CD4-positive, alpha-beta T cell (primary cell): ENCODE results near the gene TMEM272. TPM values are rescaled to one million over a fixed set of nuclear protein-coding genes. Genes with fewer than 3 reads are reported as not detected.

ENCODE experiments used
- ATAC-seq: fragments of 200-7000 bp; cut with Tn5 transposase; one replicate; pipeline ENCODE4 v1.10.0; 2022; ENCODE audit warnings: mild to moderate bottlenecking; ENCODE audit not compliant: poor library complexity
- CTCF ChIA-PET: fragments of 350-600 bp; sonication (Branson Sonifier 250); formaldehyde crosslinking; loops from one replicate; lab custom pipeline; 2021; ENCODE audit warnings: antibody characterized with exemption, inconsistent platforms; lab: Charles Lee
- POLR2A ChIA-PET: fragments of 350-600 bp; sonication (Branson Sonifier 250); formaldehyde crosslinking; loops from one replicate; lab custom pipeline; 2021; ENCODE audit warnings: antibody characterized with exemption, inconsistent platforms; lab: Charles Lee
- DNase-seq, 14 experiments: peaks; one replicate each; pipeline ENCODE4 v3.0.0-alpha.2; 2013 to 2020; ENCODE audit warnings: mixed read lengths in 2 of 14
- H3K27ac ChIP-seq, 2 donors: one replicate each; pipeline versions ENCODE4 v1.5.1 to v1.7.0; 2013; ENCODE audit warnings: low read length in 2 of 2, low read depth in 1 of 2, mild to moderate bottlenecking in 1 of 2
- H3K27me3 ChIP-seq, 2 experiments: 1 replicate in 1 of 2; 2 replicates in 1 of 2; pipeline versions ENCODE4 v1.6.1 to v1.7.0; 2013; ENCODE audit warnings: low read length in 2 of 2, control low read depth in 1 of 2, mild to moderate bottlenecking in 1 of 2, moderate library complexity in 1 of 2; ENCODE audit not compliant: insufficient read depth in 2 of 2, control insufficient read depth in 1 of 2
- H3K36me3 ChIP-seq: one replicate; pipeline ENCODE4 v1.6.1; 2013; ENCODE audit warnings: low read length, control low read depth; ENCODE audit not compliant: insufficient read depth
- H3K4me1 ChIP-seq: one replicate; pipeline ENCODE4 v1.6.1; 2013; ENCODE audit warnings: low read length, control low read depth; ENCODE audit not compliant: insufficient read depth
- H3K4me3 ChIP-seq: one replicate; pipeline ENCODE4 v1.5.1; 2013; ENCODE audit warnings: mild to moderate bottlenecking, low read length, moderate library complexity
- H3K9me3 ChIP-seq, 2 experiments: 1 replicate in 1 of 2; 2 replicates in 1 of 2; pipeline versions ENCODE4 v1.6.1 to v1.7.0; 2013; ENCODE audit warnings: low read length in 2 of 2, mild to moderate bottlenecking in 2 of 2, control low read depth in 1 of 2, moderate library complexity in 1 of 2; ENCODE audit not compliant: control insufficient read depth in 1 of 2, insufficient read depth in 1 of 2
- H3K27ac Mint-ChIP-seq: one replicate; pipeline ENCODE4 v1.8.0; 2020; ENCODE audit warnings: mixed read lengths
- H3K27me3 Mint-ChIP-seq: one replicate; pipeline ENCODE4 v1.8.0; 2021; ENCODE audit warnings: mixed read lengths
- H3K36me3 Mint-ChIP-seq: one replicate; pipeline ENCODE4 v1.8.0; 2021; ENCODE audit warnings: low read depth, mixed read lengths
- H3K4me1 Mint-ChIP-seq: one replicate; pipeline ENCODE4 v1.8.0; 2021; ENCODE audit warnings: low read depth, mixed read lengths
- H3K4me3 Mint-ChIP-seq: one replicate; pipeline ENCODE4 v1.8.0; 2020; ENCODE audit warnings: mild to moderate bottlenecking, mixed read lengths
- H3K9me3 Mint-ChIP-seq: one replicate; pipeline ENCODE4 v1.8.0; 2020; ENCODE audit warnings: mixed read lengths
- intact Hi-C, 2 experiments: fragments of 100-400 bp; cut with DNase I in 1 of 2; cut with micrococcal nuclease in 1 of 2; formaldehyde crosslinking; loops; one replicate each; pipeline versions ENCODE4 v1.15.1 to v1.9.0; 2023 to 2025; cut with DNase I, micrococcal nuclease
- total RNA-seq, 174 experiments: library from RNA in 2 of 174; stranded (reverse) in 2 of 174; gene quantifications; one replicate each; pipeline ENCODE4 v1.2.3 and lab custom pipeline; 2021 to 2026
- TF ChIP-seq, protein P1 (sequence below): fragments of 200-600 bp; IDR thresholded peaks from one replicate; pipeline ENCODE4 v1.8.0; 2022; ENCODE audit warnings: antibody characterized with exemption, mild to moderate bottlenecking

The TMEM272 gene
- total RNA-seq, 2 experiments from 2014 or later: 2.7 to 2.8 TPM

DNA sequence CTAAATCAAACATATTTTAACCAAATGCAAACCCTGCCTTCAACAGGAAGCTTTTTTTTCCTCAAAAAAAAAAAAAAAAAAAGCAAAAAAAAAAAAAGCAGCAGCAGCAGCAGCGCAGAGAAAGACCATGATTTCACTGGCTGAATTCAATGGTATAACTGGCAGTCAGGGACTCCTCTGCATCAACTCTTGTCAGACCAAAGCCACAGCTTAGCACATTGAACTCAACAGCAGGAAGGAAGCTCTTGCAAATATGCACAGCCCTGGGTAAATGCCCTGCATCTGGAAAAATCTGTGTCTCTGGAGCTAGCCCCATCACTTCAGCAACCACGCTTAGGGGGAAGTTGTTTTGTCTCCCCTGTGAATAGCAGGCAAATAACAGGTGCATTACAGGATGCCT, 23.4 kb downstream of the TMEM272 start:
- Histone ChIP-seq H3K4me3 (peak overlapping the region; percentile 54), H3K4me1 (peaks cover 87% of the 10 kb centered on the region), H3K27me3 (no peaks in the 10 kb centered on the region), H3K9me3 (no peaks in the 10 kb centered on the region), H3K36me3 (peaks cover 9% of the 10 kb centered on the region), H3K27ac (peak overlapping the region; percentile 76 to 79)
- ATAC-seq: peak; percentile 55
- no peaks in the 10 kb centered on the region for H3K27me3 Mint-ChIP-seq
- no peaks in the 10 kb centered on the region for H3K9me3 Mint-ChIP-seq
- CTCF ChIA-PET: interaction anchor here (0.8 to 3.5 kb wide), 3 partner anchors 11 to 24 kb away, joined by 5 to 15 read pairs (median 12); partner anchors contain the start of gene TMEM272
- DNase-seq: peak in 6 of 14 experiments; percentile 26 to 76 (median 61)
- H3K4me1 Mint-ChIP-seq: peaks cover 86% of the 10 kb centered on the region
- POLR2A ChIA-PET: interaction anchor here (1.0 to 10.0 kb wide), 12 partner anchors 8 to 831 kb away, joined by 3 to 153 read pairs (median 11); partner anchors contain the start of genes DHRS12, INTS6, SUGT1 and TMEM272
- peaks cover 71% of the 10 kb centered on the region for H3K36me3 Mint-ChIP-seq
- peak overlapping the region; percentile 89 for H3K27ac Mint-ChIP-seq
- TF ChIP-seq, protein P1, sequence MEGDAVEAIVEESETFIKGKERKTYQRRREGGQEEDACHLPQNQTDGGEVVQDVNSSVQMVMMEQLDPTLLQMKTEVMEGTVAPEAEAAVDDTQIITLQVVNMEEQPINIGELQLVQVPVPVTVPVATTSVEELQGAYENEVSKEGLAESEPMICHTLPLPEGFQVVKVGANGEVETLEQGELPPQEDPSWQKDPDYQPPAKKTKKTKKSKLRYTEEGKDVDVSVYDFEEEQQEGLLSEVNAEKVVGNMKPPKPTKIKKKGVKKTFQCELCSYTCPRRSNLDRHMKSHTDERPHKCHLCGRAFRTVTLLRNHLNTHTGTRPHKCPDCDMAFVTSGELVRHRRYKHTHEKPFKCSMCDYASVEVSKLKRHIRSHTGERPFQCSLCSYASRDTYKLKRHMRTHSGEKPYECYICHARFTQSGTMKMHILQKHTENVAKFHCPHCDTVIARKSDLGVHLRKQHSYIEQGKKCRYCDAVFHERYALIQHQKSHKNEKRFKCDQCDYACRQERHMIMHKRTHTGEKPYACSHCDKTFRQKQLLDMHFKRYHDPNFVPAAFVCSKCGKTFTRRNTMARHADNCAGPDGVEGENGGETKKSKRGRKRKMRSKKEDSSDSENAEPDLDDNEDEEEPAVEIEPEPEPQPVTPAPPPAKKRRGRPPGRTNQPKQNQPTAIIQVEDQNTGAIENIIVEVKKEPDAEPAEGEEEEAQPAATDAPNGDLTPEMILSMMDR: no peak
- H3K4me3 Mint-ChIP-seq: peak overlapping the region; percentile 86
- intact Hi-C loops: loop anchor here (1.0 to 10.0 kb wide), 5 partner anchors 11 to 1697 kb away; partner anchors contain the start of gene CKAP2 (in 1 of the 2)

DNA sequence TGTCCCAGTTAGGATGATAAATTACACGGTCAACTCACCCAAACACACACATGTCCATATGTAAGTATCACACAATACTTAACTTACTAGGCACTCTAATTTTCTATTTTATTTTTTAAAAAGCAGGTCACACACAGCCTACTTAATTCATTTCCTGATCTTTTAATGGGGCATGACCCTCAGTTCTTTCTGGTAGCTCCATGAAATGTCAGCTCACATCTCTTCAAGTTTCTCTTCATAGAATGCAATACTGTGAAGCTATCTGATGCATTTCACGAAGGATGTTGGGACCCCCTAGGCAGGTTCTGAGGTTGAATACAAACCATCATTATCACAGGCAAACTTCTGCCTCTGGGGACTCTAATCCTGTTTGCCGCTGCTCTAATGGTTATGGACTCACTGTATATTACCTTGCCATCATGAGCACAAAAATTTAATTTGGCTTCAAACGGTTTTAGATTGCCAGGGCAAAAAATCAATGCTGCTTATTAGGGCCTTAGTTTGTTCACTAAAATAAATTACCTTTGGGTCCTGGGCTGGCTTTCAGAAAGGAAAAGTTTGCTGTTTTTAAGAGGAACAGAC, 24.9 kb downstream of the TMEM272 start:
- Histone ChIP-seq H3K27me3 (no peaks in the 10 kb centered on the region), H3K27ac (peak overlapping the region; percentile 58 to 79), H3K36me3 (peaks cover 14% of the 10 kb centered on the region), H3K4me3 (peak overlapping the region; percentile 54), H3K4me1 (peaks cover 89% of the 10 kb centered on the region), H3K9me3 (no peaks in the 10 kb centered on the region)
- ChIA-PET CTCF (interaction anchor here (0.8 to 3.5 kb wide), 4 partner anchors 9 to 25 kb away, joined by 3 to 15 read pairs (median 8); partner anchors contain the start of gene TMEM272), POLR2A (interaction anchor here (0.6 to 10.0 kb wide), 8 partner anchors 8 to 367 kb away, joined by 4 to 153 read pairs (median 23); partner anchors contain the start of genes DHRS12 and INTS6)
- Mint-ChIP-seq H3K36me3 (peaks cover 80% of the 10 kb centered on the region), H3K4me1 (peaks cover 86% of the 10 kb centered on the region), H3K4me3 (peak overlapping the region; percentile 86), H3K27me3 (no peaks in the 10 kb centered on the region), H3K27ac (peak overlapping the region; percentile 89), H3K9me3 (no peaks in the 10 kb centered on the region)
- TF ChIP-seq, protein P1: no peak
- ATAC-seq: no peak
- intact Hi-C loops: loop anchor here (2.0 to 10.0 kb wide), 4 partner anchors 17 to 1695 kb away; partner anchors contain the start of gene CKAP2 (in 1 of the 2)
- DNase-seq: no peak

DNA sequence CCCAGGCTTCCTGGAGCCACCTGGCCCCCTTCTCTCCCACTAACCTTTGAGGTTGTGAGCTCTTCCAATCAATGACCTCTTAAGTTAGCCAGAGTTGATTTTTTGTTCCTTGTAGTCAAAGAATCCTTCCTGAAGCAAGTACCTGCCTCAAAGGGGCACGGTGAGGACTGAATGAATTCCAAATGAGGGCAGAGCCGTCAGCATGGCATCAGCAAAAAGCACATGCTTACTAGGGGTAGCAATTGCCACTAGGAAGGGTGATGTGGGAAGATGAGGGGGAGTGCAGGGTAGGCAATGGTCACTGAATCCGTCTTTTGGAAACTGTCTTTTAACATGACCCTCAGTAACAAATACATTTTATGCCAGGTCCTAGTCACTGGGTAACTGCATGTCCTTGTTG, 25.4 kb downstream of the TMEM272 start:
- Histone ChIP-seq H3K27me3 (no peaks in the 10 kb centered on the region), H3K4me3 (no peak overlapping the region), H3K27ac (peak overlapping the region; percentile 58 to 79), H3K4me1 (peaks cover 91% of the 10 kb centered on the region), H3K36me3 (peaks cover 14% of the 10 kb centered on the region), H3K9me3 (no peaks in the 10 kb centered on the region)
- H3K4me3 Mint-ChIP-seq: peak overlapping the region; percentile 86
- POLR2A ChIA-PET: interaction anchor here (1.0 to 10.0 kb wide), 5 partner anchors 9 to 367 kb away, joined by 3 to 153 read pairs (median 32); partner anchors contain the start of gene INTS6
- intact Hi-C loops: loop anchor here (5.0 to 10.0 kb wide), 3 partner anchors 33 to 835 kb away; partner anchors contain the start of genes CKAP2 (in 1 of the 2), SUGT1 (in 1 of the 2) and VPS36 (in 1 of the 2)
- TF ChIP-seq, protein P1: no peak
- no peaks in the 10 kb centered on the region for H3K27me3 Mint-ChIP-seq
- DNase-seq (no peak), ATAC-seq (no peak)
- peak overlapping the region; percentile 89 for H3K27ac Mint-ChIP-seq
- peaks cover 81% of the 10 kb centered on the region for H3K36me3 Mint-ChIP-seq
- H3K4me1 Mint-ChIP-seq: peaks cover 89% of the 10 kb centered on the region
- CTCF ChIA-PET: interaction anchor here (1.8 to 3.5 kb wide), 2 partner anchors 10 to 25 kb away, joined by 5 to 12 read pairs; partner anchors contain the start of gene TMEM272
- no peaks in the 10 kb centered on the region for H3K9me3 Mint-ChIP-seq
